Activated T-helper 9 cell treated with anti-CD3 and anti-CD28 coated beads, Interleukin-2, amount 50 U/mL, for 16 hours (primary cell): ENCODE data around the gene POLG2.
"Not testable (repeated sequence)": the region's sequence is repeated elsewhere in the genome, so short reads cannot be mapped to it uniquely, and the experiment has no call there.

Experiments
- DNase-seq: peaks from one replicate; pipeline ENCODE4 v3.0.0-alpha.2; 2020; ENCODE audit warnings: low read depth

POLG2 gene

GRCh38 chr17:64505340-64506200 lies 8.7 kb upstream of the POLG2 start:
- DNase-seq, result peak; percentile 75

- DNase-seq, result no peak
Observed at GRCh38 chr17:64504769-64505339, 8.0 kb upstream of the POLG2 start.

DNA sequence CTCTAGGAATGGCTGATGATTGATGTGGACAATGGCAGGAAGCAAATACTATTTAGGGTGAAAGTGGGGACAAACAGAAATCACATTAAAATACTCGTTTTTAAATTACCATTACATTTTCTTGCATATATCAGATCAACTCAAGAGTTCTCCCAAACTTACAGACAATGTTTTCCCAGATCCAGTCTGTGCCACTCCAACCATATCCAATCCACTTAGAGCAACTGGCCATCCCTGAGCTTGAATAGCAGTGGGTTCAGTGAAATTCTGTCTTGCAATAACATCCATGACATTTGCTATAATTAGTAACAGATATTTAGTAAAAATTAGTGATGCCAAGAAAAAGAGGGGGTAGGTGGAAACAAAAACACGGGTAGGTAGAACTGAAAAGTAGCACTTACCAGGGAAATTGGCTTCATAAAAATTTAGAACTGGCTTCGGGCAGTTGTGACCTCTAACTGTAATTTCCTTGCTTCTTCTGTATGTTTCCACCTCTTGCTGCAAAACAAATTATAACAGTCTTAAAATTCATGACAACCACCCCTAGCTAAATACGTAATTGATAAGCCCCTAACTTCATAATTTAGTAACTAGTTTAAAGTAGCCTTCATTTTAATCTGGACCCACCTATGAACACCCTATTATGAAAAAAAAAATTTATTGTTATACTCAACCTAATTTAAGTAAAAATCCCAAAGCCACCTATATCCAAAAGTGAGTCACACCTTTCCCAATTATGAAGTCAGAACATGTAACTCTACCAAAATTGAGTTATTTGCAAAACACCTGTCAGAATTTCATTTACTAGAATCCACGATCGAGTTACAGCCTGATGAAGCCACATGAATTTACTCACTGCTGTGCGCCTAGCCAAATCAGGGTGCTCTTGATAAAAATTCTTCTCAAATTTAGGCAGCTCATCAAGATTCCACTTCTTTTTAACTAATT lies 7.2 kb upstream of the POLG2 start:
- DNase-seq, result no peak

DNA sequence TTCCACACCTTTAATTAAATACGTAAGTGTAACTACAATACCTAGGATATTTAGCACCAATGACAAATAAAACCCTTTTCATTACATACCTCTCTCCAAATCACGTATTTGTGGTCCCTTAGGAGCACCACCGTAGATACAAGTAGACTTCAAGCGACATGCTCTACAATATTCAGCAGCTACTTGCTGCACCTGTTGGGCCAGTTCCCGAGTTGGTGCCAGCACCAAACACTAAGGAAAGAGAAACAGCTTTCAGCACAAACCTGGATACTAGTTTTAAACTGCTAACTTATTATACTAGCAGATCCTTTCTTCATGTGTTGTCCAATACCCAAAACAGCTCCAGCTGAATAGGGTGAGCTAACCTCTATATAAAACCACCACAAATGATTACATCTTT lies 6.5 kb upstream of the POLG2 start:
- no peak for DNase-seq

DNA sequence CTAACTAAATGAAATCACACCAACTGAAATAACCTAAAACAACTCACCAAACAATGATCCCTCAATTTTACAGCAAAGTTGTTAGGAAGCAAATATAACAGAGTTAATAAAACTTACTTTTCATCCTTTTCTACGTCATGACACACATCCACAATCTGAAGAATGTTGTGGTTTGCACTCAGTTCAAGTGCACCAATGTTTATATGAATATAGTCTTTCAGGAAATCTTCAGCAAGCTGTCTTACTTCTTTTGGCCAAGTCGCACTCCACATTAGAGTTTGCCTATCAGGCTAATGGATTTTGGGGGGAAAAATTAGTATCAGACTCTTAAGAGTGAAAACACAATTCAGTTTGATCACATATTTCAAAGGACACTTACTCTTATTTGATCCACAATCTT lies 6.0 kb upstream of the POLG2 start:
- no peak for DNase-seq

GRCh38 chr17:64502021-64502420 lies 5.2 kb upstream of the POLG2 start:
- no peak for DNase-seq

- no peak for DNase-seq
Observed at GRCh38 chr17:64500862-64501765, 4.3 kb upstream of the POLG2 start.

GRCh38 chr17:64500487-64500859 lies 3.6 kb upstream of the POLG2 start:
- no peak for DNase-seq

DNA sequence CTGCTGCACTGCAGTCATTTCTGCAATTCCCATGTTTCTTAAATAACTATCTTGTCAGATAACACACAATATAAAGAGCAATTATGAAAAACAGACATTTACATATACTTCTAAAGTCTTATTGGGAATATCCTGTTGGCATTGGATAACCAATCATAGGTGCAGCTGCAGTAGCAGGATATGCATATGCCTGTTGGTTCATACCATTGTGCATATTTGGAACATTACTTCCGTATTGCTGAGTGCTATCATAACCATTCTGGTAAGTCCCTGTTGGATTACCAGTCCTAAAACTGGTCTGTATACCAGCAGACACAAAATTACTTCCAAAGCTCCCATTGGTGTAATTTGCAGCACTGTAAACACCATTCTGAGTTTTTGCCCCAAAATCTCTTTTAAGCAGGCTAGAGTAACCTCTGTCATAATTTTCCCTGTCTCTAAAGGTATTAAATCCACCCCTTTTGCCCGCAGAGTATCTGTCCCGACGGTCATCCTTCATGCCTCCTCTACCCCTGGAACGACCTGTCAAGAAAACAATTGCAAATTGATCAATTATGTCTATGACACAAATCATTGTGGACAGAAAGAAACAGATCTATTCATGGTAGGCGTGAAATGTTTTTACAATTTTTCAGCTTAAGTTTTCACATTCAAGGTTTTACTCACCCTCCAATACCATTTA lies 3.1 kb upstream of the POLG2 start:
- DNase-seq, result no peak

GRCh38 chr17:64498308-64499203 lies 1.7 kb upstream of the POLG2 start:
- DNase-seq, result no peak

DNA sequence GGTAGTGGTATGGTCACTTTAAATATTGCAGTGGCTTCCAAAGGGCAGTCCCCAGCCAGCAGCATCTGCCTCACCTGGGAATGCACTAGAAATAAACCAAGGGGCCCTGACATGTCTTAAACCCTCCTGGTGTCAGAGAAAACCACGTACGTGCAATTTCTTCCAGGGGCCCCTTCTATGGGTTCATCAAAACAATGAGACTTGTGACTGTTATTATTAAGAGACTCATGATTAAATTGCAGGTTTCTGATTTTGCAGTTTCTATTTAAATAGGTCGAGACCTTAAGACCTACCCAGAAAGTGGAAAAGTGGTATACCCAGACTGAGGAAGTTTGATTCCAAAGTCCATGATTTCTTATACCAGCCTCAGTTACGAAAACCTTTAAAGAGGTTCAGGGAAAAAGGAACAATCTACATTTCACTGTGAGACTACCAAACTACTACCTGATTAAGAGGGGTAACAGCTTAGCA lies 746 bp upstream of the POLG2 start:
- DNase-seq, result no peak

DNA sequence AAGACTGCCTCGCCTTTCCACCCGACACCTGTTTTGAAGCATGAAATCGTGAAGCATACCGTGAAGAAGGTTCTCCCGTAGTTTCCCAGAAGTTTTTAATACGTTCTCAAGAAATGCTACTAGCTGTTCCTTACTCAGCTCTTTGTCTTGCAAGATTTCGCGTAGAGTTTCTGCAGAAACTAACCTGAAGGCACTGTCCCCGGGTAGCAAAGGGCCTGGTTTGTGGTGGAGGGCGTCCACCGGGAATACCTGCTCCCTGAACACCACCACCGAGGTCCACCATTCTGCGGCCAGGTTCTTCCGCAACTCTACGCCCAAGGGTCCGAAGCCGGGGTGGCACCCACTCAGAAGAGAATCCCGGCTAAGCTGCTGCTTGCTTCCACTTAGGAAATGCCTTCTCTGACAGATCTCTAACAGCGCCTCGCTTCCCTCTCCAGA lies 487 bp downstream of the POLG2 start:
- DNase-seq, result no peak

GRCh38 chr17:64495300-64495699 lies 1.6 kb downstream of the POLG2 start:
- not testable (repeated sequence) for DNase-seq

DNA sequence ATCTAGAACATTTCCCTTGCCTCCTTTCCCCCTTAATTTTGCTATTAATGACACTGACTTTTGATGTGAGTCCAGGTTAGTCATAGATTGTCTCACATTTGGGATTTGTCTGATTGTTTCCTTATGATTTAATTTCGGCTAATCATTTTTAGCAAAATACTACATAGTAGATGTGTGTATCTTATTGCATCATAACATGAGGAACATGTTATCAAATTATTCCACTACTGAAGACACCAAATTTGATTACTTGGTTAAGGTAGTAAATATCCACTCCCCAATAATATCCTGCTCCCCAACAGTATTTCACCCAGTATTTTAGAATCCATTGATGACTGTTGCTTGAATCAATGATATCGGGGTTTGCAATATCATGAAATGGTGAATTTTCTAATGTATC lies 2.7 kb downstream of the POLG2 start:
- no peak for DNase-seq

- DNase-seq, result no peak
Observed at GRCh38 chr17:64492481-64493109, 4.3 kb downstream of the POLG2 start.

- no peak for DNase-seq
Observed at GRCh38 chr17:64491994-64492393, 4.9 kb downstream of the POLG2 start.

DNA sequence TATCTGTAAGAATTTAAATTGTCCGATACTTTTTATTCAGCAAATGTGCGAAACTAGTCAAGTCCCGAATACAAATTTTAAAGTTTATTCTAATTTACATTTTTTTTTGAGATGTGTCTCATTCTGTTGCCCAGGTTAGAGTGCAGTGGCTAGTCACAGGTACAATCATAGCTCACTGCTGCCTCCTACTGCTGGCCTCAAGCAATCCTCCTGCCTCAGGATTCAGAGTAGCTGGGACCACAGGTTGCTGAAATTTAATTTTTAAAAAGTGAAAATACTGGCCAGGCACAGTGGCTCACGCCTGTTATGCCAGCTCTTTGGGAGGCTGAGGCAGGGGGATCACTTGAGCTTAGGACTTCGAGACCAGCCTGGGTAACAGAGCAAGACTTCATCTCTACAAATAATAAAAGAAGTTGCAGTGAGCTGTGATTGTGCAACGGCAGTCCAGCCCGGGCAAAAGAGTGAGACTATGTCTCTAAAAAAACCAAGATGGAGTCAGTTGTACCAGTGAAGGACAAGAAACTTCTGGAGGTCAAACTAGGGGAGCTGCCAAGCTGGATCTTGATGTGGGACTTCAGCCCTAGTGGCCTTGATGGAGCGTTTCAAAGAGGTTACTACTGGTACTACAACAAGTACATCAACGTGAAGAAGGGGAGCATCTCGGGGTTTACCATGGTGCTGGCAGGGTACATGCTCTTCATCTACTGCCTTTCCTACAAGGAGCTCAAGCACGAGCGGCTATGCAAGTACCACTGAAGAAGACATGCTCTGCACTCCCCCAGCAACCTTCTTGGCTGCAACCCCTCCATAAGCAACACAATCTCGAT lies 5.6 kb downstream of the POLG2 start:
- DNase-seq, result no peak

- no peak for DNase-seq
Observed at GRCh38 chr17:64488301-64488700, 8.6 kb downstream of the POLG2 start.
